Measurements from ENCODE around the gene NOTCH1.

DNA sequence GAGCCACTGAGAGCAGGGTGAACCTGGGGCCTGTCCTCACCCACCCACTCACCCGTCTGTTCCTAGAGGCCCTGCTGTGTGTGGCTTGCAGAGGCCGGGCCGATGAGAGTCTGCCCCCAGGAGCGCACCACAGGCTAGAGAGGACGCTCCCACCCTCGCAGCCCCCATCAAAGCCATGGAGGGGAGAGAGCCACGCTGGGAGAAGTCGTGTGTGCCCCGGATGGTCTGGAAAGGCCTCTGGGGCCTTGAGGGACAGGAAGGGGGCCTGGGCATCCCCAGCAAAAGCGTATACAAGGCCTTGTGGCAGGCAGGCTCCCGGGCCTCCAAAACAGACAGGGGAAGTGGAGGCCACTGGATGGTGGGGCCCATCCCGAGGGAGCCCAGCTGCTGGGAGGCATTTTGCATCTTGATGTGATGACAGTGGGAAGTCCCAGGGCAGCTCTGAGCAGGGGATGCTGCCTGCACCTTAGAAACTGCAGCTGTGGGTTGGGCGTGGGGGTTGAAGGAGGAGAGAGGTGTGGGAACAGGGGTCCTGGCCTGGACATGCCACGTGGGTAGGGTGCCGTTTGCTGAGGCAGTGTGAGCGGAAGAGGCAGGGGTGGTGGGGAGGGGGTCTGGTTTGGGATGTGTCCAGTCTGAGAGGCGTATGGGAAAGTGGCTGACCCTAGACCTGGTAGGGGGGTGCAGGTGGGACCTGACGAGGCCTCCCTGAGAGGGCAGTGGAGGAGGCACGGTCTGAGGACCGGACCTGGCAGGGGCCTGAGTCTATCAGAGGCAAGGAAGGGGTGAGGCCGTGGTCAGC lies 43.0 kb upstream of the NOTCH1 start:
- TF ChIP-seq CTCF (IDR thresholded peaks at IDR 0.05): no peak
- no peak; the same call in 1 of the 2 replicates for TF ChIP-seq MAX (CRISPR knock-in tag; IDR thresholded peaks at IDR 0.05)
- TF ChIP-seq NR3C1 (CRISPR knock-in tag; conservative IDR thresholded peaks at IDR 0.05; ENCODE audit: low read depth): no peak
- no peak for TF ChIP-seq STAT6 (CRISPR knock-in tag; conservative IDR thresholded peaks at IDR 0.05; ENCODE audit: low read depth)
- TF ChIP-seq NFE2L1 (CRISPR knock-in tag; IDR thresholded peaks at IDR 0.05): no peak

All from WTC11 (cell line).